Heart left ventricle (tissue), 13 donors: ENCODE measurements around the gene CRYBG1.

Experiments used
- CTCF ChIP-seq, 12 donors: fragments of 200-600 bp; sonication (generic) in 4 of 12; IDR thresholded peaks; one replicate each; pipeline versions ENCODE4 v1.5.0 to v1.8.0; 2018 to 2022; ENCODE audit warnings: antibody characterized with exemption in 12 of 12, mild to moderate bottlenecking in 5 of 12
- POLR2A ChIP-seq, 2 donors: fragments of 450-650 bp; IDR thresholded peaks; one replicate each; pipeline ENCODE4 v1.6.1; 2017; ENCODE audit warnings: antibody characterized with exemption in 2 of 2, mild to moderate bottlenecking in 2 of 2, moderate library complexity in 2 of 2
- donor health status: ischemic (EF 13 %, LVEDD 7.1; RV severe dilation, severe dysfunction).
- donor health status: DM: no; HTN: yes; CAD: no.
- donor health status: DM: no; HTN: no; CAD: no.
- donor health status: ischemic (EF 25% LVEDD 6.9; RV normal size, moderate dysfunction).
- donor health status: ischemic (EF 25% LVEDD 5.7; RV mildly dilated, moderate dysfunction).
- donor health status: ischemic (EF 35%, LVEDD 5.7; RV mildly dilated, moderate dysfunction).
- donor health status: nonischemic (EF 11% LVEDD 7.7; RV severe dilation, severe dysfunction).
- donor health status: DM: yes; HTN: yes; CAD: no.
- donor health status: PGD.
- donor health status: ischemic (EF 29% LVEDD 5.4; RV normal size, mild dysfunction).
- donor health status: nonischemic (EF 23%, LVEDD 6.1; RV moderate dilation, normal function).

- TF ChIP-seq CTCF (IDR thresholded peaks at IDR 0.05), result peak; percentile 54 to 74 (median 65)
- no peak for TF ChIP-seq POLR2A (IDR thresholded peaks at IDR 0.05)
Measured at GRCh38 chr6:106339334-106340029, 21.0 kb upstream of the CRYBG1 start.
